K562 (cell line): ENCODE results near the gene NLK. TPM values are rescaled to one million over a fixed set of nuclear protein-coding genes. Genes with fewer than 3 reads are reported as not detected.

ENCODE experiments used
- ATAC-seq: fragments of 200-7000 bp; cut with Tn5 transposase; 3 replicates; pipeline ENCODE4 v1.9.1; 2020; ENCODE audit warnings: moderate library complexity
- BruUV-seq: library from RNA; stranded (reverse); fragments of 400-500 nt; replicated peaks from 2 replicates; lab custom pipeline; 2021; lab: Mats Ljungman, UMichigan
- CTCF ChIA-PET: fragments of 300-600 bp; formaldehyde crosslinking; extraction: SDS; loops from one replicate; lab custom pipeline; 2021; ENCODE audit warnings: low intra/inter-chr PET ratio; lab: Yijun Ruan, JAX
- POLR2A ChIA-PET: fragments of 300-600, 350-650 bp; sonication (Branson Sonifier 250); formaldehyde crosslinking; extraction: SDS; loops from one replicate; lab custom pipeline; 2021; ENCODE audit warnings: antibody characterized with exemption, inconsistent platforms; lab: Yijun Ruan, JAX
- DNase-seq, 4 experiments: peaks; one replicate each; pipeline versions ENCODE4 v3.0.0 to v3.0.0-alpha.2; 2011 to 2018; ENCODE audit warnings: low spot score in 3 of 4, mixed read lengths in 3 of 4; ENCODE audit errors: extremely low read depth in 1 of 4
- FAIRE-seq: peaks from 2 replicates; lab custom pipeline; 2011; peaks lifted over from hg19 to GRCh38; lab: Jason Lieb, UNC
- H2AFZ ChIP-seq: 2 replicates; pipeline ENCODE4 v1.6.0; 2011; ENCODE audit warnings: low read depth, low read length, control low read depth, inconsistent platforms
- H3K27ac ChIP-seq: fragments of 200-600 bp; 3 replicates; pipeline ENCODE4 v1.8.0; 2011; ENCODE audit warnings: low read depth, mild to moderate bottlenecking, control low read depth, inconsistent platforms, low read length, moderate library complexity, mixed read lengths; ENCODE audit errors: extremely low read depth
- H3K27me3 ChIP-seq, 2 experiments: fragments of 300-600 bp in 1 of 2; 2 replicates in 1 of 2; 3 replicates in 1 of 2; pipeline versions ENCODE4 v1.6.0 to v1.8.0; 2011; ENCODE audit warnings: inconsistent platforms in 2 of 2, low read length in 2 of 2, mild to moderate bottlenecking in 1 of 2, mixed read lengths in 1 of 2, moderate library complexity in 1 of 2; ENCODE audit not compliant: control insufficient read depth in 2 of 2, insufficient read depth in 2 of 2
- H3K36me3 ChIP-seq: fragments of 300-600 bp; 3 replicates; pipeline ENCODE4 v1.8.0; 2011; ENCODE audit warnings: mild to moderate bottlenecking, low read length, inconsistent platforms; ENCODE audit not compliant: control insufficient read depth, insufficient read depth
- H3K4me1 ChIP-seq, 2 experiments: fragments of 200-600 bp in 1 of 2; replicated peaks in 1 of 2; 2 replicates in 1 of 2; 3 replicates in 1 of 2; pipeline versions ENCODE4 v1.5.1 to v1.8.0; 2011; ENCODE audit warnings: inconsistent platforms in 2 of 2, low read length in 2 of 2, mild to moderate bottlenecking in 1 of 2, mixed read lengths in 1 of 2, moderate library complexity in 1 of 2; ENCODE audit not compliant: control insufficient read depth in 2 of 2, insufficient read depth in 2 of 2
- H3K4me2 ChIP-seq: 2 replicates; pipeline ENCODE4 v1.6.1; 2011; ENCODE audit warnings: low read length, control low read depth, inconsistent platforms, mixed read lengths; ENCODE audit not compliant: insufficient read depth
- H3K4me3 ChIP-seq: fragments of 200-600 bp; sonication (generic), shearing (Covaris generic); 2 replicates; pipeline ENCODE4 v1.5.1; 2016; ENCODE audit warnings: control low read depth, inconsistent platforms
- H3K79me2 ChIP-seq: fragments of 200-600 bp; 3 replicates; pipeline ENCODE4 v1.8.0; 2011; ENCODE audit warnings: low read length, inconsistent platforms; ENCODE audit not compliant: control insufficient read depth, insufficient read depth
- H3K9ac ChIP-seq, 2 experiments: 2 replicates each; pipeline versions ENCODE4 v1.6.0 to v1.6.1; 2011; ENCODE audit warnings: low read depth in 2 of 2, low read length in 2 of 2, control low read depth in 1 of 2, inconsistent platforms in 1 of 2, mild to moderate bottlenecking in 1 of 2, mixed read lengths in 1 of 2; ENCODE audit not compliant: insufficient read depth in 1 of 2
- H3K9me1 ChIP-seq: one replicate; pipeline ENCODE4 v1.6.0; 2011; ENCODE audit warnings: inconsistent platforms, mild to moderate bottlenecking, low read length, moderate library complexity; ENCODE audit not compliant: control insufficient read depth, insufficient read depth
- H3K9me3 ChIP-seq: replicated peaks from 2 replicates; pipeline ENCODE4 v1.5.1; 2011; ENCODE audit warnings: low read depth, low read length, inconsistent platforms; ENCODE audit not compliant: control insufficient read depth, insufficient read depth
- H4K20me1 ChIP-seq: replicated peaks from 2 replicates; pipeline ENCODE4 v1.6.1; 2011; ENCODE audit warnings: low read length, inconsistent platforms, mixed read lengths; ENCODE audit not compliant: control insufficient read depth, insufficient read depth
- ADNP ChIP-seq: fragments of 200-800 bp; sonication (Bioruptor generic); IDR thresholded peaks from 2 replicates; pipeline ENCODE4 v1.6.1; 2016; ENCODE audit warnings: missing genetic modification characterization, missing compliant biosample characterization
- BCOR ChIP-seq: fragments of 450-650 bp; IDR thresholded peaks from 2 replicates; pipeline ENCODE4 v1.6.1; 2016
- MXI1 ChIP-seq: IDR thresholded peaks from 2 replicates; pipeline ENCODE4 v1.6.1; 2011; ENCODE audit warnings: low read depth, mild to moderate bottlenecking, improper control_type of control experiment, low read length
- MYBL2 ChIP-seq, 2 experiments: fragments of 450-650 bp in 1 of 2; sonication (generic) in 1 of 2; formaldehyde crosslinking in 1 of 2; IDR thresholded peaks; 2 replicates each; pipeline versions ENCODE4 v1.6.1 to v1.8.1; 2017 to 2022; ENCODE audit warnings: borderline replicate concordance in 1 of 2, inconsistent platforms in 1 of 2, low read depth in 1 of 2, mild to moderate bottlenecking in 1 of 2, missing genetic modification reagents in 1 of 2, moderate library complexity in 1 of 2
- NR4A1 ChIP-seq, 2 experiments: fragments of 250-450 bp in 1 of 2; fragments of 450-650 bp in 1 of 2; sonication (Bioruptor Pico) in 1 of 2; IDR thresholded peaks; 2 replicates each; pipeline versions ENCODE4 v1.4.0 to v1.6.1; 2016 to 2020; ENCODE audit warnings: mild to moderate bottlenecking in 2 of 2, missing compliant biosample characterization in 1 of 2, missing genetic modification characterization in 1 of 2, moderate library complexity in 1 of 2
- RBM25 ChIP-seq: fragments of 200-400 bp; formaldehyde crosslinking; IDR thresholded peaks from 2 replicates; pipeline ENCODE4 v1.6.1; 2018; ENCODE audit warnings: low read length, low read depth, moderate library complexity; ENCODE audit not compliant: severe bottlenecking
- ZNF134 ChIP-seq: fragments of 250-450 bp; sonication (Bioruptor Pico); conservative IDR thresholded peaks from 2 replicates; pipeline ENCODE4 v1.4.0; 2020
- ZNF785 ChIP-seq: fragments of 250-450 bp; sonication (Bioruptor Pico); IDR thresholded peaks from 2 replicates; pipeline ENCODE4 v1.4.0; 2020; ENCODE audit warnings: mild to moderate bottlenecking
- in situ Hi-C: fragments of 300-500 bp; cut with MboI; formaldehyde crosslinking; loops from 4 replicates; pipeline ENCODE4 v1.15.0; 2018; ENCODE audit warnings: inconsistent platforms, mixed read lengths
- intact Hi-C: fragments of 100-400 bp; cut with micrococcal nuclease; formaldehyde crosslinking; loops from 2 replicates; pipeline ENCODE4 v1.14.2; 2022
- polyA plus RNA-seq, 8 experiments: library from polyadenylated mRNA; depleted of rRNA in 4 of 8; stranded (reverse) in 5 of 8; unstranded in 3 of 8; fragments of >200 nt; fragmentation: Nextera tagmentation in 2 of 8; fragmentation: Illumina TruSeq in 1 of 8; extraction: Ambion mirVana in 2 of 8; extraction: Trizol in 1 of 8; gene quantifications; 2 replicates each; pipeline versions ENCODE4 v1.2.1 to v1.2.3, GENCODE V29; 2011 to 2014; ENCODE audit warnings: inconsistent platforms in 1 of 8, missing spikeins in 1 of 8
- total RNA-seq, 7 experiments: library from RNA; depleted of rRNA in 6 of 7; stranded (reverse); fragments of >200 nt in 6 of 7; fragmentation: Illumina TruSeq in 2 of 7; extraction: Trizol in 2 of 7; gene quantifications; 2 replicates each; pipeline versions ENCODE4 v1.2.1 to v1.2.3, GENCODE V29; 2011 to 2021; ENCODE audit warnings: low replicate concordance in 1 of 7
- TF ChIP-seq, protein P1 (sequence below): fragments of 450-650 bp; formaldehyde crosslinking; IDR thresholded peaks from 2 replicates; pipeline ENCODE4 v1.4.0; 2020; ENCODE audit warnings: mild to moderate bottlenecking, mixed read lengths
- TF ChIP-seq, protein P2 (sequence below): fragments of 450-650 bp; IDR thresholded peaks from 2 replicates; pipeline ENCODE4 v1.6.1; 2018; ENCODE audit warnings: mild to moderate bottlenecking, low read depth; ENCODE audit not compliant: partially characterized antibody

The NLK gene
- total and polyA plus RNA-seq, 9 of the 15 experiments (the other 6 are each of a cell fraction or from before 2014, with no cell fraction given): 10.9 to 59.6 (median 26.7) TPM

DNA sequence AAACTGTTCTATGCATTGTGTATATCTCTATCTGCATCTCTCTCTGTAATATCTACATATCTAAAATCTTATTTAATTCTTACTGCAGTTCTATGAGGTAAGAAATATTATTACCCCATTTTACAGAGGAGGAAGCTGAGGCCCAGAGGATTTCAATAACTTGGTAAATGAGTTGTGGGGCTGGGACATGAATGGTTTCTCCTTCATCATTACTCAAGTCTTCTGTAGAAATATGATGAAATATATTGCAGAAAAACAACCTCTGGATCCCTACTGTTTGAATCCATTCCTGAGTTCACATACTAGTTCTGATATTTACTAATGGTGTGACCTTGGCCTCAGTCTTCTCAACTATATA is 45.5 kb upstream of the NLK start:
- DNase-seq: no peak
- H3K9me3 ChIP-seq: no peaks in the 10 kb centered on the region
- FAIRE-seq: no peak
- intact Hi-C loops: no loop called here
- no peaks in the 10 kb centered on the region for H3K9me1 ChIP-seq
- ATAC-seq: no peak
- H3K4me1 ChIP-seq: peaks cover 0 to 16% of the 10 kb centered on the region in 2 experiments; a peak in 3 of 5 replicates
- TF ChIP-seq, protein P1, sequence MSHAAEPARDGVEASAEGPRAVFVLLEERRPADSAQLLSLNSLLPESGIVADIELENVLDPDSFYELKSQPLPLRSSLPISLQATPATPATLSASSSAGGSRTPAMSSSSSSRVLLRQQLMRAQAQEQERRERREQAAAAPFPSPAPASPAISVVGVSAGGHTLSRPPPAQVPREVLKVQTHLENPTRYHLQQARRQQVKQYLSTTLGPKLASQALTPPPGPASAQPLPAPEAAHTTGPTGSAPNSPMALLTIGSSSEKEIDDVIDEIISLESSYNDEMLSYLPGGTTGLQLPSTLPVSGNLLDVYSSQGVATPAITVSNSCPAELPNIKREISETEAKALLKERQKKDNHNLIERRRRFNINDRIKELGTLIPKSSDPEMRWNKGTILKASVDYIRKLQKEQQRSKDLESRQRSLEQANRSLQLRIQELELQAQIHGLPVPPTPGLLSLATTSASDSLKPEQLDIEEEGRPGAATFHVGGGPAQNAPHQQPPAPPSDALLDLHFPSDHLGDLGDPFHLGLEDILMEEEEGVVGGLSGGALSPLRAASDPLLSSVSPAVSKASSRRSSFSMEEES (CRISPR knock-in tag): no peak
- no peak for TF ChIP-seq ZNF134 (CRISPR knock-in tag)
- TF ChIP-seq ZNF785 (CRISPR knock-in tag): no peak
- no peak for TF ChIP-seq MXI1
- TF ChIP-seq BCOR: peak; percentile 50; the same call in 1 of the 2 replicates
- peak; percentile 95 for TF ChIP-seq RBM25
- no peak for TF ChIP-seq NR4A1 (CRISPR knock-in tag; IDR thresholded peaks at IDR 0.05)
- TF ChIP-seq NR4A1 (tag; IDR thresholded peaks at IDR 0.05): no peak
- TF ChIP-seq, protein P2, sequence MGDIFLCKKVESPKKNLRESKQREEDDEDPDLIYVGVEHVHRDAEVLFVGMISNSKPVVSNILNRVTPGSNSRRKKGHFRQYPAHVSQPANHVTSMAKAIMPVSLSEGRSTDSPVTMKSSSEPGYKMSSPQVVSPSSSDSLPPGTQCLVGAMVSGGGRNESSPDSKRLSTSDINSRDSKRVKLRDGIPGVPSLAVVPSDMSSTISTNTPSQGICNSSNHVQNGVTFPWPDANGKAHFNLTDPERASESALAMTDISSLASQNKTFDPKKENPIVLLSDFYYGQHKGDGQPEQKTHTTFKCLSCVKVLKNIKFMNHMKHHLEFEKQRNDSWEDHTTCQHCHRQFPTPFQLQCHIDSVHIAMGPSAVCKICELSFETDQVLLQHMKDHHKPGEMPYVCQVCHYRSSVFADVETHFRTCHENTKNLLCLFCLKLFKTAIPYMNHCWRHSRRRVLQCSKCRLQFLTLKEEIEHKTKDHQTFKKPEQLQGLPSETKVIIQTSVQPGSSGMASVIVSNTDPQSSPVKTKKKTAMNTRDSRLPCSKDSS: no peak
- no peak for TF ChIP-seq MYBL2 (IDR thresholded peaks at IDR 0.05; ENCODE audit: low read depth)
- TF ChIP-seq MYBL2 (CRISPR knock-in tag; IDR thresholded peaks at IDR 0.05; ENCODE audit: borderline replicate concordance): no peak
- peak; percentile 62; the same call in 1 of the 2 replicates for TF ChIP-seq ADNP (tag)
- TF ChIP-seq, all 486 proteins: peak for 3
- CTCF ChIA-PET: no interaction called here
- no peak overlapping the region for H3K4me3 ChIP-seq
- no peaks in the 10 kb centered on the region for H3K79me2 ChIP-seq
- H3K4me2 ChIP-seq: no peak overlapping the region
- in situ Hi-C loops: no loop called here
- H4K20me1 ChIP-seq: no peaks in the 10 kb centered on the region
- no peaks in the 10 kb centered on the region for H3K36me3 ChIP-seq
- BruUV-seq: no TSS peak
- H3K27me3 ChIP-seq: no peaks in the 10 kb centered on the region; a peak in 1 of 5 replicates
- H2AFZ ChIP-seq: no peak overlapping the region
- H3K27ac ChIP-seq: no peak overlapping the region
- POLR2A ChIA-PET: interaction anchor here (0.6 to 3.4 kb wide), 4 partner anchors 8 to 907 kb away, joined by 4 to 12 read pairs (median 4); no protein-coding TSS in a partner anchor
- no peak overlapping the region for H3K9ac ChIP-seq
